ENCODE results near the gene EFNA4. TPM values are rescaled to one million over a fixed set of nuclear protein-coding genes. Genes with fewer than 3 reads are reported as not detected.

Gene EFNA4, protein sequence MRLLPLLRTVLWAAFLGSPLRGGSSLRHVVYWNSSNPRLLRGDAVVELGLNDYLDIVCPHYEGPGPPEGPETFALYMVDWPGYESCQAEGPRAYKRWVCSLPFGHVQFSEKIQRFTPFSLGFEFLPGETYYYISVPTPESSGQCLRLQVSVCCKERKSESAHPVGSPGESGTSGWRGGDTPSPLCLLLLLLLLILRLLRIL
- 7.4 and 9.5 TPM in 2 replicates for total RNA-seq (2022)
- Bru-seq, nascent RNA: percentile 62 among the genes with signal in this experiment
- percentile 70 among the genes with signal in this experiment for BruChase-seq, experiment 1, labeled RNA remaining after a 6-hour chase
- percentile 82 among the genes with signal in this experiment for BruChase-seq, experiment 2, labeled RNA remaining after a 2-hour chase
- long read RNA-seq, transcript EFNA4-202 (4 exons, 1,263 nt): major isoform, 6 of 7 reads
- long read RNA-seq, partial matches to known transcripts: 1 of 7 reads
- long read RNA-seq, other reads (novel, unspliced or antisense): 0 of 7 reads

GRCh38 chr1:155063550-155064110 lies at the start of gene EFNA4:
EFNA4 (plus strand) TSS chr1:155063740; CDS start chr1:155063824, 84 bp downstream.
- ChIA-PET CTCF (interaction anchor here (0.7 to 13.1 kb wide), 4 partner anchors 9 to 21 kb away, joined by 3 to 231 read pairs (median 38); partner anchors contain the start of gene ADAM15), POLR2A (interaction anchor here (0.8 to 7.5 kb wide), 12 partner anchors 11 to 127 kb away, joined by 3 to 76 read pairs (median 7); partner anchors contain the start of genes ADAM15, CKS1B, EFNA3 and PMVK)
- intact Hi-C loops (cut with micrococcal nuclease): loop anchor here (1.0 kb wide), 1 partner anchor 21 kb away; no protein-coding TSS in a partner anchor
- H3K27me3 Mint-ChIP-seq (ENCODE audit: insufficient read depth, unreplicated experiment): no peaks in the 10 kb centered on the region
- no peaks in the 10 kb centered on the region for H3K9me3 Mint-ChIP-seq (ENCODE audit: unreplicated experiment)
- H3K4me1 Mint-ChIP-seq (ENCODE audit: insufficient read depth, unreplicated experiment): peaks cover 31% of the 10 kb centered on the region
- DNase-seq (ENCODE audit: unreplicated experiment): peak; percentile 96
- peak within 1 kb of the TSS; percentile 3 for H3K27ac Mint-ChIP-seq (ENCODE audit: low read depth, unreplicated experiment)
- no peak for TF ChIP-seq CTCF (IDR thresholded peaks at IDR 0.05; ENCODE audit: unreplicated experiment)
- no TSS peak for BruUV-seq (replicated peaks)
- H3K4me3 Mint-ChIP-seq (ENCODE audit: unreplicated experiment): peak within 1 kb of the TSS; percentile 81
- H3K36me3 Mint-ChIP-seq (ENCODE audit: insufficient read depth, unreplicated experiment): peaks cover 57% of the 10 kb centered on the region

- H3K4me3 Mint-ChIP-seq (ENCODE audit: unreplicated experiment): no peak overlapping the region
- BruUV-seq (replicated peaks): no TSS peak
- intact Hi-C loops (cut with micrococcal nuclease): no loop called here
- peaks cover 88% of the 10 kb centered on the region for H3K36me3 Mint-ChIP-seq (ENCODE audit: insufficient read depth, unreplicated experiment)
- H3K9me3 Mint-ChIP-seq (ENCODE audit: unreplicated experiment): no peaks in the 10 kb centered on the region
- peak overlapping the region; percentile 80 for H3K27ac Mint-ChIP-seq (ENCODE audit: low read depth, unreplicated experiment)
- POLR2A ChIA-PET: interaction anchor here (0.6 to 14.0 kb wide), 9 partner anchors 8 to 209 kb away, joined by 3 to 312 read pairs (median 27); partner anchors contain the start of genes CKS1B, DCST1, DCST2 and FLAD1
- TF ChIP-seq CTCF (IDR thresholded peaks at IDR 0.05; ENCODE audit: unreplicated experiment): no peak
- CTCF ChIA-PET: interaction anchor here (0.6 to 14.4 kb wide), 9 partner anchors 9 to 115 kb away, joined by 3 to 390 read pairs (median 7); partner anchors contain the start of genes ADAM15 and PYGO2
- peaks cover 71% of the 10 kb centered on the region for H3K4me1 Mint-ChIP-seq (ENCODE audit: insufficient read depth, unreplicated experiment)
- no peaks in the 10 kb centered on the region for H3K27me3 Mint-ChIP-seq (ENCODE audit: insufficient read depth, unreplicated experiment)
- DNase-seq (ENCODE audit: unreplicated experiment): no peak
These were observed 48.6 kb upstream of the EFNA4 start for GRCh38 chr1:155014709-155015508.

GRCh38 chr1:155015527-155016230 lies 47.9 kb upstream of the EFNA4 start:
- ChIA-PET CTCF (interaction anchor here (0.5 to 14.4 kb wide), 14 partner anchors 8 to 152 kb away, joined by 3 to 390 read pairs (median 5); partner anchors contain the start of genes ADAM15, PMVK, PYGO2 and SHC1), POLR2A (interaction anchor here (0.6 to 14.0 kb wide), 14 partner anchors 7 to 209 kb away, joined by 3 to 312 read pairs (median 12); partner anchors contain the start of genes ADAM15, CKS1B, DCST1 and DCST2)
- peak overlapping the region; percentile 80 for H3K27ac Mint-ChIP-seq (ENCODE audit: low read depth, unreplicated experiment)
- no TSS peak for BruUV-seq (replicated peaks)
- no peak for DNase-seq (ENCODE audit: unreplicated experiment)
- no peaks in the 10 kb centered on the region for H3K9me3 Mint-ChIP-seq (ENCODE audit: unreplicated experiment)
- H3K4me3 Mint-ChIP-seq (ENCODE audit: unreplicated experiment): no peak overlapping the region
- H3K27me3 Mint-ChIP-seq (ENCODE audit: insufficient read depth, unreplicated experiment): no peaks in the 10 kb centered on the region
- intact Hi-C loops (cut with micrococcal nuclease): loop anchor here (2.0 kb wide), 1 partner anchor 23 kb away; no protein-coding TSS in a partner anchor
- peaks cover 88% of the 10 kb centered on the region for H3K36me3 Mint-ChIP-seq (ENCODE audit: insufficient read depth, unreplicated experiment)
- TF ChIP-seq CTCF (IDR thresholded peaks at IDR 0.05; ENCODE audit: unreplicated experiment): no peak
- peaks cover 75% of the 10 kb centered on the region for H3K4me1 Mint-ChIP-seq (ENCODE audit: insufficient read depth, unreplicated experiment)
